CD4-positive, alpha-beta T cell (primary cell): Measurements from ENCODE around the gene ICAM3. TPM values are rescaled to one million over a fixed set of nuclear protein-coding genes. Genes with fewer than 3 reads are reported as not detected.
A peak's percentile ranks its signal among the peaks of the same experiment; 100 is the strongest.
"Not testable (repeated sequence)": the region's sequence is repeated elsewhere in the genome, so short reads cannot be mapped to it uniquely, and the experiment has no call there.

Source experiments
- ATAC-seq: fragments of 200-7000 bp; cut with Tn5 transposase; one replicate; pipeline ENCODE4 v1.10.0; 2022; ENCODE audit warnings: mild to moderate bottlenecking; ENCODE audit not compliant: poor library complexity
- CTCF ChIA-PET: fragments of 350-600 bp; sonication (Branson Sonifier 250); formaldehyde crosslinking; loops from one replicate; lab custom pipeline; 2021; ENCODE audit warnings: antibody characterized with exemption, inconsistent platforms; lab: Charles Lee
- POLR2A ChIA-PET: fragments of 350-600 bp; sonication (Branson Sonifier 250); formaldehyde crosslinking; loops from one replicate; lab custom pipeline; 2021; ENCODE audit warnings: antibody characterized with exemption, inconsistent platforms; lab: Charles Lee
- DNase-seq, 14 experiments: peaks; one replicate each; pipeline ENCODE4 v3.0.0-alpha.2; 2013 to 2020; ENCODE audit warnings: mixed read lengths in 2 of 14
- H3K27ac ChIP-seq, 2 donors: one replicate each; pipeline versions ENCODE4 v1.5.1 to v1.7.0; 2013; ENCODE audit warnings: low read length in 2 of 2, low read depth in 1 of 2, mild to moderate bottlenecking in 1 of 2
- H3K27me3 ChIP-seq, 2 experiments: 1 replicate in 1 of 2; 2 replicates in 1 of 2; pipeline versions ENCODE4 v1.6.1 to v1.7.0; 2013; ENCODE audit warnings: low read length in 2 of 2, control low read depth in 1 of 2, mild to moderate bottlenecking in 1 of 2, moderate library complexity in 1 of 2; ENCODE audit not compliant: insufficient read depth in 2 of 2, control insufficient read depth in 1 of 2
- H3K36me3 ChIP-seq: one replicate; pipeline ENCODE4 v1.6.1; 2013; ENCODE audit warnings: low read length, control low read depth; ENCODE audit not compliant: insufficient read depth
- H3K4me1 ChIP-seq: one replicate; pipeline ENCODE4 v1.6.1; 2013; ENCODE audit warnings: low read length, control low read depth; ENCODE audit not compliant: insufficient read depth
- H3K4me3 ChIP-seq: one replicate; pipeline ENCODE4 v1.5.1; 2013; ENCODE audit warnings: mild to moderate bottlenecking, low read length, moderate library complexity
- H3K9me3 ChIP-seq, 2 experiments: 1 replicate in 1 of 2; 2 replicates in 1 of 2; pipeline versions ENCODE4 v1.6.1 to v1.7.0; 2013; ENCODE audit warnings: low read length in 2 of 2, mild to moderate bottlenecking in 2 of 2, control low read depth in 1 of 2, moderate library complexity in 1 of 2; ENCODE audit not compliant: control insufficient read depth in 1 of 2, insufficient read depth in 1 of 2
- H3K27ac Mint-ChIP-seq: one replicate; pipeline ENCODE4 v1.8.0; 2020; ENCODE audit warnings: mixed read lengths
- H3K27me3 Mint-ChIP-seq: one replicate; pipeline ENCODE4 v1.8.0; 2021; ENCODE audit warnings: mixed read lengths
- H3K36me3 Mint-ChIP-seq: one replicate; pipeline ENCODE4 v1.8.0; 2021; ENCODE audit warnings: low read depth, mixed read lengths
- H3K4me1 Mint-ChIP-seq: one replicate; pipeline ENCODE4 v1.8.0; 2021; ENCODE audit warnings: low read depth, mixed read lengths
- H3K4me3 Mint-ChIP-seq: one replicate; pipeline ENCODE4 v1.8.0; 2020; ENCODE audit warnings: mild to moderate bottlenecking, mixed read lengths
- H3K9me3 Mint-ChIP-seq: one replicate; pipeline ENCODE4 v1.8.0; 2020; ENCODE audit warnings: mixed read lengths
- CTCF ChIP-seq: fragments of 200-600 bp; IDR thresholded peaks from one replicate; pipeline ENCODE4 v1.8.0; 2022; ENCODE audit warnings: antibody characterized with exemption, mild to moderate bottlenecking
- intact Hi-C, 2 experiments: fragments of 100-400 bp; cut with DNase I in 1 of 2; cut with micrococcal nuclease in 1 of 2; formaldehyde crosslinking; loops; one replicate each; pipeline versions ENCODE4 v1.15.1 to v1.9.0; 2023 to 2025; cut with DNase I, micrococcal nuclease
- total RNA-seq, 174 experiments: library from RNA in 2 of 174; stranded (reverse) in 2 of 174; gene quantifications; one replicate each; pipeline ENCODE4 v1.2.3 and lab custom pipeline; 2021 to 2026

Gene ICAM3
- total RNA-seq, 2 experiments from 2014 or later = 164 to 173 TPM

- peak overlapping the region; percentile 94 for H3K4me3 ChIP-seq
- intact Hi-C loops = no loop called here
- peak overlapping the region; percentile 16 to 80 for H3K27ac ChIP-seq
- peaks cover 58% of the 10 kb centered on the region for H3K4me1 ChIP-seq
- TF ChIP-seq CTCF = no peak
- ChIA-PET POLR2A (no interaction called here), CTCF (no interaction called here)
- no peaks in the 10 kb centered on the region for H3K27me3 ChIP-seq
- peak overlapping the region; percentile 90 for H3K27ac Mint-ChIP-seq
- H3K4me1 Mint-ChIP-seq = peaks cover 22% of the 10 kb centered on the region
- DNase-seq = no peak
- H3K9me3 Mint-ChIP-seq = no peaks in the 10 kb centered on the region
- H3K36me3 Mint-ChIP-seq = peaks cover 8% of the 10 kb centered on the region
- ATAC-seq = no peak
- H3K36me3 ChIP-seq = peaks cover 24% of the 10 kb centered on the region
- H3K4me3 Mint-ChIP-seq = peak overlapping the region; percentile 95
- no peaks in the 10 kb centered on the region for H3K27me3 Mint-ChIP-seq
- no peaks in the 10 kb centered on the region for H3K9me3 ChIP-seq
These were observed 484 bp downstream of the ICAM3 start for GRCh38 chr19:10338940-10339339.

- H3K9me3 ChIP-seq, intact Hi-C loops, H3K27me3 ChIP-seq, H3K27ac ChIP-seq, DNase-seq, H3K9me3 Mint-ChIP-seq, H3K4me3 ChIP-seq, ATAC-seq, CTCF ChIA-PET, H3K27ac Mint-ChIP-seq, POLR2A ChIA-PET, H3K27me3 Mint-ChIP-seq: not testable (repeated sequence)
- Mint-ChIP-seq H3K4me3 (peak overlapping the region; percentile 20), H3K36me3 (peaks cover 27% of the 10 kb centered on the region), H3K4me1 (peaks cover 43% of the 10 kb centered on the region)
- Histone ChIP-seq H3K36me3 (peaks cover 24% of the 10 kb centered on the region), H3K4me1 (peaks cover 76% of the 10 kb centered on the region)
These were observed 2.7 kb downstream of the ICAM3 start for GRCh38 chr19:10336725-10337124.

GRCh38 chr19:10335352-10335985 lies 4.0 kb downstream of the ICAM3 start:
- ATAC-seq = no peak
- Histone ChIP-seq H3K4me3 (no peak overlapping the region), H3K36me3 (peaks cover 25% of the 10 kb centered on the region), H3K27ac (no peak overlapping the region), H3K9me3 (no peaks in the 10 kb centered on the region), H3K27me3 (no peaks in the 10 kb centered on the region), H3K4me1 (peaks cover 74% of the 10 kb centered on the region)
- DNase-seq = no peak
- Mint-ChIP-seq H3K36me3 (peaks cover 30% of the 10 kb centered on the region), H3K9me3 (no peaks in the 10 kb centered on the region), H3K27me3 (no peaks in the 10 kb centered on the region), H3K4me1 (peaks cover 43% of the 10 kb centered on the region), H3K27ac (peak overlapping the region; percentile 14), H3K4me3 (peak overlapping the region; percentile 45)
- ChIA-PET CTCF (no interaction called here), POLR2A (no interaction called here)
- TF ChIP-seq CTCF = no peak
- intact Hi-C loops = no loop called here
